Choroid plexus epithelial cell (primary cell): Measurements from ENCODE around the gene GSTM4.
A peak's percentile ranks its signal among the peaks of the same experiment; 100 is the strongest.

Source experiments
- DNase-seq: peaks from one replicate; pipeline ENCODE4 v3.0.0-alpha.2; 2010; ENCODE audit warnings: low read depth
- H3K4me3 ChIP-seq: 2 replicates; pipeline ENCODE4 v1.5.1; 2011; ENCODE audit warnings: low read depth, mild to moderate bottlenecking, control low read depth, low read length, moderate library complexity
- TF ChIP-seq, protein P1 (sequence below): conservative IDR thresholded peaks from 2 replicates; pipeline ENCODE4 v1.5.1; 2011; ENCODE audit warnings: low read depth, mild to moderate bottlenecking, control low read depth, inconsistent platforms, low read length, moderate library complexity

GSTM4 gene

GRCh38 chr1:109655615-109656519 is at the start of gene GSTM4:
TSS of gene GSTM4 (plus strand) at chr1:109656099. CDS start at chr1:109656390, 291 bp downstream.
- H3K4me3 ChIP-seq: peak within 1 kb of the TSS; percentile 82
- peak; percentile 76 for DNase-seq
- TF ChIP-seq, protein P1, sequence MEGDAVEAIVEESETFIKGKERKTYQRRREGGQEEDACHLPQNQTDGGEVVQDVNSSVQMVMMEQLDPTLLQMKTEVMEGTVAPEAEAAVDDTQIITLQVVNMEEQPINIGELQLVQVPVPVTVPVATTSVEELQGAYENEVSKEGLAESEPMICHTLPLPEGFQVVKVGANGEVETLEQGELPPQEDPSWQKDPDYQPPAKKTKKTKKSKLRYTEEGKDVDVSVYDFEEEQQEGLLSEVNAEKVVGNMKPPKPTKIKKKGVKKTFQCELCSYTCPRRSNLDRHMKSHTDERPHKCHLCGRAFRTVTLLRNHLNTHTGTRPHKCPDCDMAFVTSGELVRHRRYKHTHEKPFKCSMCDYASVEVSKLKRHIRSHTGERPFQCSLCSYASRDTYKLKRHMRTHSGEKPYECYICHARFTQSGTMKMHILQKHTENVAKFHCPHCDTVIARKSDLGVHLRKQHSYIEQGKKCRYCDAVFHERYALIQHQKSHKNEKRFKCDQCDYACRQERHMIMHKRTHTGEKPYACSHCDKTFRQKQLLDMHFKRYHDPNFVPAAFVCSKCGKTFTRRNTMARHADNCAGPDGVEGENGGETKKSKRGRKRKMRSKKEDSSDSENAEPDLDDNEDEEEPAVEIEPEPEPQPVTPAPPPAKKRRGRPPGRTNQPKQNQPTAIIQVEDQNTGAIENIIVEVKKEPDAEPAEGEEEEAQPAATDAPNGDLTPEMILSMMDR: peak; percentile 23

DNA sequence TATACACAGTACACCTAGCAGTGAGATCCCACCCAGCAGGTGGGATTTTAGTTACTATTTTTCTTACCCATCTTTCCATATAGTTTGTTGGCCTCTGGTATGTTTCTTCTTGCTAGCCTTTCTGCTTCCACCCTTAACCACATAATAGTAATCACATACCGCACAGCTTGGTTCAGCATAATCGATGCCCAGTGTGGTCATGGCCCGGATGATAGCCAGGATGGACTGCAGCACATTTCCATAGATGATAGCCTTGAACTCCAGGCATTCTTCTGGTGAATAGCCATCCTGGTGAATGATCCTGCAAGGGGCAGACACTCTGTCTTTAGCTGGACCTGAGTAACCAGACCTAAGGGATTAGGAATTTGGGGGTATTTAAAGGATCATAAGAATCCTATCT is 46.0 kb upstream of the GSTM4 start:
- TF ChIP-seq, protein P1: no peak
- DNase-seq: no peak
- H3K4me3 ChIP-seq: no peak overlapping the region

DNA sequence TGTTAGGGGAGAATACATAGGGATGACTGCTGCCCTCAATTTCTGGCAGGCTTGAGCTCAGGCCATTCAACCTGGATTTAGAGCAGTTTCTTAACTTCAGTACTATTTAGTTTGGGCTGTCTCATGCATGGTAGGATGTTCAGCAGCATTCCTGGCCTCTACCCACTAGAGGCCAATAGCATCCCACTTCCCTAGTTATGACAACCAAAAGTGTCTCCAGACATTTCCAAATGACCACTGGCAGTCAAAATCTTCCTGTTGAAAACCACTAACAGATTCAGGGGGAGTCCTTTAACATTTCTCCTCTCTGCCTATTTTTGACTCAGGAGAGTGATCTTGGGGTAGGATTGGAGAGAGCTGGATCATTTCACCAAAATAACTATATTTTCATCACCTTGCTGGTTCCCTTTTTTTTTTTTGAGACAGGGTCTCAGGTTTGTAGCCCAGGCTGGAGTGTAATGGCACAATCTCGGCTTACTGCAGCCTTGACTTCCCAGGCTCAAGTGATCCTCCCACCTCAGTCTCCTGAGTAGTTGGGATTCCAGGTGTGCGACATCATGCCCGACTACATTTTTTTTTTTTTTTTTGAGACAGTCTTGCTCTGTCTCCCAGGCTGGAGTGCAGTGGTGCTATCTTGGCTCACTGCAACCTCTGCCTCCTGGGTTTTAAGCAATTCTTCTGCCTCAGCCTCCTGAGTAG is 45.1 kb upstream of the GSTM4 start:
- peak; percentile 63 for DNase-seq
- H3K4me3 ChIP-seq: no peak overlapping the region
- TF ChIP-seq, protein P1: no peak

GRCh38 chr1:109611308-109611990 is 44.5 kb upstream of the GSTM4 start:
- no peak overlapping the region for H3K4me3 ChIP-seq
- no peak for DNase-seq
- TF ChIP-seq, protein P1: no peak

DNA sequence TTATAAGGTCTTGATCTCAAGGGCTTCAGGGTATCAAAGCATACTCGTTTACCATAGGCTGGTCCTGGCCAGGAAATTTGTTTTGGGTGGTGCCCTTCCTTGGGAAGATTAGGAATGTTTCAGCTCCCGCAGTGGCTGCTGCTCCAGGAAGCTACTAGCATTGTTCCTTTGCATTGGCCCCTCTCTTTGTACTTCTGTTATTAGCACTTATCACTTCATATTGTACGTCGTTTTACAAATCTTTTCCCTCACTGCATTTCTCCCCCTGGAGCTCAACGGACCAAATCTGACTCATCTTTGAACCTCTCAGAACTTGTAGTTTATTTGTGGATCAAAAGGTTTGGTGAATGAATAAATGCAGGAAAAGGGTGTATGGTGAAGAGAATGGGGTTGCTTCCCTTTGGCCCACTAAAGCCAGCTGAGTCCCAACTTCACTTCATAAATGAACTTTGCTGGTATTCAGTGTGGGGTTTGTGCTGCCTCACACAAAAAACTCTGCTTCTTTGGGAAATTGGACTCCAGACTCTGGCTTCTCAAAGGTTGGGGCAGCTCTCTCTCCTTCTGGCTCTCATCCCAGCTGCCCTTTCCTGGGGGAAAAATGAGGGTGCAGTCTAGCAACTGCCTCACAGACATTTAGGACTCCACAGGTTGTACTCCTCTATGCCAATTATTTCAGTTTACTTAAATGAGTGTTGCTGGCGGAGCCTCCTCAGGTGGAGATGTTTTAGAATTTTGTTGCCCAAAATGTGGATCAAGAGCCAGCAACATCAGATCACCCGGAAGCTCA is 42.3 kb upstream of the GSTM4 start:
- TF ChIP-seq, protein P1: no peak
- H3K4me3 ChIP-seq: no peak overlapping the region
- DNase-seq: peak; percentile 62

- peak; percentile 46 for DNase-seq
These were observed 40.0 kb upstream of the GSTM4 start for GRCh38 chr1:109615879-109616278.

More at GRCh38 chr1:109615879-109616278, 40.0 kb upstream of the GSTM4 start:
- TF ChIP-seq, protein P1: no peak
- no peak overlapping the region for H3K4me3 ChIP-seq
